Measurements from ENCODE around the gene DUS1L. TPM values are rescaled to one million over a fixed set of nuclear protein-coding genes. Genes with fewer than 3 reads are reported as not detected.

The DUS1L gene
- total RNA-seq, 1 donor from 2014 or later, result 73.3 TPM

GRCh38 chr17:82112914-82113311, 47.3 kb upstream of the DUS1L start:
- Mint-ChIP-seq H3K27me3 (ENCODE audit: unreplicated experiment) (no peaks in the 10 kb centered on the region), H3K27ac (ENCODE audit: unreplicated experiment) (no peak overlapping the region), H3K36me3 (ENCODE audit: unreplicated experiment) (peaks cover 4% of the 10 kb centered on the region), H3K9me3 (ENCODE audit: unreplicated experiment) (no peaks in the 10 kb centered on the region), H3K4me1 (ENCODE audit: unreplicated experiment) (peaks cover 5% of the 10 kb centered on the region), H3K4me3 (ENCODE audit: unreplicated experiment) (no peak overlapping the region)
- no peak for TF ChIP-seq CTCF (IDR thresholded peaks at IDR 0.05)
- no peak for DNase-seq (ENCODE audit: extremely low spot score, unreplicated experiment)

- H3K9me3 Mint-ChIP-seq (ENCODE audit: unreplicated experiment), result no peaks in the 10 kb centered on the region
- TF ChIP-seq CTCF (IDR thresholded peaks at IDR 0.05), result no peak
- no peak overlapping the region for H3K4me3 Mint-ChIP-seq (ENCODE audit: unreplicated experiment)
- H3K4me1 Mint-ChIP-seq (ENCODE audit: unreplicated experiment), result peaks cover 7% of the 10 kb centered on the region
- H3K36me3 Mint-ChIP-seq (ENCODE audit: unreplicated experiment), result peaks cover 4% of the 10 kb centered on the region
- H3K27me3 Mint-ChIP-seq (ENCODE audit: unreplicated experiment), result no peaks in the 10 kb centered on the region
- H3K27ac Mint-ChIP-seq (ENCODE audit: unreplicated experiment), result no peak overlapping the region
- no peak for DNase-seq (ENCODE audit: extremely low spot score, unreplicated experiment)
Observed at GRCh38 chr17:82112181-82112913, 46.7 kb upstream of the DUS1L start.

DNA sequence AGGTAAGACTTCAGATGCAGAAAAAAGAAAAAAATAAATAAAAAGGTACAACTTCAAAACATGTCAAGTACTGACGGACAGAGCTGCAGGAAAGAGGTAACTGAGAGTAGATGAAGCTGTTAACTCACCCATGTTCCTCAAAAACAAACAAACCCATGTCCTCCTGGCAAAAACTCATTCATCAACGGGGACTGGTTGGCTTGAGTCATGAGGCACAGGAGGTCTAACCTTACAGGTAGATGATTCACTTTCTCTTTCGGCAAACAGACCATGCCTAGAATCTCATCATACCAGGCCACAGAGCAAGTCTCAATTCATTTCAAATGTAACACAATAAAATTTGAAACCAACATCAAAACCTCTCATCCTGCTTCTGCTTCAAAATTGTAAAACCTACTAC, 44.7 kb upstream of the DUS1L start:
- DNase-seq (ENCODE audit: extremely low spot score, unreplicated experiment), result no peak
- Mint-ChIP-seq H3K4me1 (ENCODE audit: unreplicated experiment) (peaks cover 21% of the 10 kb centered on the region), H3K27me3 (ENCODE audit: unreplicated experiment) (no peaks in the 10 kb centered on the region), H3K36me3 (ENCODE audit: unreplicated experiment) (peaks cover 2% of the 10 kb centered on the region), H3K9me3 (ENCODE audit: unreplicated experiment) (no peaks in the 10 kb centered on the region), H3K4me3 (ENCODE audit: unreplicated experiment) (no peak overlapping the region), H3K27ac (ENCODE audit: unreplicated experiment) (no peak overlapping the region)
- no peak for TF ChIP-seq CTCF (IDR thresholded peaks at IDR 0.05)

DNA sequence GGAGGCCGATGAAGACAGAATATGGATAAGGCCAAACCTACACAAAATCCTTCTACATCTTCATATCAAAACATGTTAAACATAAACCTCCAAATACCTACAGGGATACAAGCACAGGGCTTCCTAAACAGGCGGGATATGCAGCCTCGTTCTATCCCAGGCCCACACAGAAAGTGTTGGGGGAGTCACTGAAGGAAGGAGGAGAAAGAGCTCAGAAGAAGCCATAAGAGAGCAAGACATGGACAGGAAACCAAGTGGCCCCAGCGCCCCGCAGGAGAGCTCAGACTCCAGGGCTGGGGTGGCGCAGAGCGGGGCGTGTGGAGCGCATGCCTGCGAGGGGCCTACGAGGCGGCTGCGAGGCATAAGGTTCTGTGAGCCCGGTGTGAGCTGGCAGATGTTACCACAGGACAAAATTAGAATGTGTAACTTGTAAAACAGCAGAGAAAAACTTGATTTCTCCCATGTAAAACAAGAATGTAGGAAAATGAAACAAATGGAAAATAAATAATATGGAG, 43.4 kb upstream of the DUS1L start:
- Mint-ChIP-seq H3K4me1 (ENCODE audit: unreplicated experiment) (peaks cover 24% of the 10 kb centered on the region), H3K4me3 (ENCODE audit: unreplicated experiment) (no peak overlapping the region), H3K9me3 (ENCODE audit: unreplicated experiment) (no peaks in the 10 kb centered on the region), H3K27ac (ENCODE audit: unreplicated experiment) (no peak overlapping the region), H3K27me3 (ENCODE audit: unreplicated experiment) (no peaks in the 10 kb centered on the region), H3K36me3 (ENCODE audit: unreplicated experiment) (peaks cover 1% of the 10 kb centered on the region)
- DNase-seq (ENCODE audit: extremely low spot score, unreplicated experiment), result no peak
- no peak for TF ChIP-seq CTCF (IDR thresholded peaks at IDR 0.05)

DNA sequence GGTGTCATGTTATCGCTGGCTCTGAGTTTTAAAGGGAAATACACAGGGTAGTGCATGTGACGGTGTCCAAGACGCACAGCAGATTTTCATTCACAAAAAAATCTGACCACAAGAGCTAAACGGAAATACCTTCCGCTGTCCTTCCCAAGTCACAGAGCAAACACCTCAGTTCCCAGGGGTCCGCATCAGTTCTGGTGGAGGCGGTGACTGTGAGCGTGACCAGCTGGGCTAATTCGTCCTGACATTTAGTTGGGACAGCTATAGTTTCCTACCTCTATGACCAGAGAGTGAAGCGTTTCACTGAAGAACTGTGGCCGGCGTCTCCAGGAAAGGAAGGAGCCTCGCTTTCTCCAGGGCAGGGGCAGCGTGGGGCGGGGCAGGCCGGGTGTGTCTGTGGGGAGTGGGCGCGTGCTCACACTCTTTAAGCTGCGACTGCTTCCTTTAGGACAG, 42.9 kb upstream of the DUS1L start:
- TF ChIP-seq CTCF (IDR thresholded peaks at IDR 0.05), result no peak
- Mint-ChIP-seq H3K27me3 (ENCODE audit: unreplicated experiment) (no peaks in the 10 kb centered on the region), H3K9me3 (ENCODE audit: unreplicated experiment) (no peaks in the 10 kb centered on the region), H3K4me1 (ENCODE audit: unreplicated experiment) (peaks cover 24% of the 10 kb centered on the region), H3K4me3 (ENCODE audit: unreplicated experiment) (no peak overlapping the region), H3K36me3 (ENCODE audit: unreplicated experiment) (no peaks in the 10 kb centered on the region), H3K27ac (ENCODE audit: unreplicated experiment) (no peak overlapping the region)
- DNase-seq (ENCODE audit: extremely low spot score, unreplicated experiment), result no peak
